Activated T-cell treated with anti-CD3 and anti-CD28 coated beads, Interleukin-2, amount 50 U/mL, for 4 hours (primary cell): ENCODE data around the gene PIP4K2A. TPM values are rescaled to one million over a fixed set of nuclear protein-coding genes. Genes with fewer than 3 reads are reported as not detected.
A peak's percentile ranks its signal among the peaks of the same experiment; 100 is the strongest.

Experiments
- ATAC-seq, 2 donors: fragments of 200-7000 bp; cut with Tn5 transposase; one replicate each; pipeline ENCODE4 v1.10.0; 2021
- DNase-seq: peaks from one replicate; pipeline ENCODE4 v3.0.0-alpha.2; 2020
- H3K27me3 Mint-ChIP-seq: one replicate; pipeline ENCODE4 v1.8.0; 2021; ENCODE audit warnings: low read depth, mixed read lengths
- H3K36me3 Mint-ChIP-seq: one replicate; pipeline ENCODE4 v1.8.0; 2022; ENCODE audit warnings: mixed read lengths; ENCODE audit not compliant: insufficient read depth
- H3K4me1 Mint-ChIP-seq: one replicate; pipeline ENCODE4 v1.8.0; 2021; ENCODE audit warnings: low read depth, mixed read lengths
- H3K4me3 Mint-ChIP-seq: one replicate; pipeline ENCODE4 v1.8.0; 2021; ENCODE audit warnings: mild to moderate bottlenecking, moderate library complexity, mixed read lengths
- H3K9me3 Mint-ChIP-seq: one replicate; pipeline ENCODE4 v1.8.0; 2021; ENCODE audit warnings: mixed read lengths
- total RNA-seq, 3 donors: library from RNA; stranded (reverse); gene quantifications; one replicate each; pipeline ENCODE4 v1.2.1, GENCODE V29; 2021

PIP4K2A gene
- total RNA-seq, 3 donors from 2014 or later = 64.3 to 79.2 (median 78.1) TPM

DNA sequence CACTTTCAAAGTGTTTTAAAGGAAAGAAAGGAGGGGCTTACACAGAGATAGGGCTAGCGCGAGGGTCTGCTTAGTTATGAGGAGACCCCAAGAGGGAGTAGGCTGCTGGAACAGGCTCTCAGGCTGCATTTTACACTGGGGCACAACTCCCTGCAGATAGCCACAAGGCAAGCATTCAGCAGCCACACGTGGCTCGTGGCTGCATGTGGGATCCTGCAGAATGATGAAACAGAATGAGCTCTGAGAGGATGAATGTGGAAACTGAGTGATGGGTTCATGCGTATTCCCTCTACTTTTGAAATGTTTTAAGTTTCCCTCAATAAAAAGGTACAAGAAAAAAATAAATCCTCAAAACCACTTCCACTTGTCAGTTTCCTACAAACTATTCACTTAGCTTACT is 37.0 kb downstream of the PIP4K2A start:
- ATAC-seq (no peak), DNase-seq (no peak)
- Mint-ChIP-seq H3K27me3 (no peaks in the 10 kb centered on the region), H3K4me3 (no peak overlapping the region), H3K36me3 (peaks cover 6% of the 10 kb centered on the region), H3K4me1 (peaks cover 90% of the 10 kb centered on the region), H3K9me3 (no peaks in the 10 kb centered on the region)

DNA sequence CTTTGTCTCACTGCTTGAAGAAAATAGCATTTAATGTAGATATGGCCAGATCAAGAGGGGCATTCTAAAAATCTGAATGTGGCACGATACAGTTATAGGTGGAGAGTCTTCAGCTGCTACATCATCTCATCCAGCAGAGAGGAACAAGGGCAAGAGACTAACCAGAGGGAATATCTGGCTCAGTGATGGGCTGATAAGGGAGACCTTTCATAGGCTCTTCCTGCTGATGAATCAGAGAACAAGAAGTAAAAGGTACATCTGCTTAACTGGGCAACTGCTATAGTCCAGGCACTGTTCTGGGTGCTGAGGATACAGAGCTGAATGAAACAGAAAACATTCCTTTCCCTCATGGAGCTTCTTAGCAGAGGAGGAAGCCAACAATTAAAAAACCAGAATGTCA is 37.9 kb downstream of the PIP4K2A start:
- DNase-seq = no peak
- no peaks in the 10 kb centered on the region for H3K9me3 Mint-ChIP-seq
- ATAC-seq = peak; percentile 41 to 51
- H3K4me3 Mint-ChIP-seq = no peak overlapping the region
- H3K36me3 Mint-ChIP-seq = peaks cover 6% of the 10 kb centered on the region
- peaks cover 91% of the 10 kb centered on the region for H3K4me1 Mint-ChIP-seq
- no peaks in the 10 kb centered on the region for H3K27me3 Mint-ChIP-seq

DNA sequence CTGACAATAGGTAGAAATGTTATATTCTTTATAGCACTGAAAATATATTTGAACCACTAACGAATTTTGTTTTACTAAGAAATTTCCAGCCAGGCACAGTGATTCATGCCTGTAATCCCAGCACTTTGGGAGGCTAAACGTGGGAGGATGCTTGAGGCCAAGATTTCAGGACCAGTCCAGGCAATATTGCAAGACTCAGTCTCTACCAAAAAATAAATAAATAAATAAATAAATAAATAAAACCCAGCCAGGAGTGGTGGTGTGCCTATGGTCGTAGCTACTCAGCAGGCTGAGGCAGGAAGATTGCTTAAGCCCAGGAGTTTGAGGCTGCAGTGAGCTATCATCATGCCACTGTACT is 39.8 kb downstream of the PIP4K2A start:
- Mint-ChIP-seq H3K9me3 (no peaks in the 10 kb centered on the region), H3K4me3 (no peak overlapping the region), H3K4me1 (peaks cover 92% of the 10 kb centered on the region), H3K36me3 (peaks cover 6% of the 10 kb centered on the region), H3K27me3 (no peaks in the 10 kb centered on the region)
- ATAC-seq = no peak
- DNase-seq = no peak

DNA sequence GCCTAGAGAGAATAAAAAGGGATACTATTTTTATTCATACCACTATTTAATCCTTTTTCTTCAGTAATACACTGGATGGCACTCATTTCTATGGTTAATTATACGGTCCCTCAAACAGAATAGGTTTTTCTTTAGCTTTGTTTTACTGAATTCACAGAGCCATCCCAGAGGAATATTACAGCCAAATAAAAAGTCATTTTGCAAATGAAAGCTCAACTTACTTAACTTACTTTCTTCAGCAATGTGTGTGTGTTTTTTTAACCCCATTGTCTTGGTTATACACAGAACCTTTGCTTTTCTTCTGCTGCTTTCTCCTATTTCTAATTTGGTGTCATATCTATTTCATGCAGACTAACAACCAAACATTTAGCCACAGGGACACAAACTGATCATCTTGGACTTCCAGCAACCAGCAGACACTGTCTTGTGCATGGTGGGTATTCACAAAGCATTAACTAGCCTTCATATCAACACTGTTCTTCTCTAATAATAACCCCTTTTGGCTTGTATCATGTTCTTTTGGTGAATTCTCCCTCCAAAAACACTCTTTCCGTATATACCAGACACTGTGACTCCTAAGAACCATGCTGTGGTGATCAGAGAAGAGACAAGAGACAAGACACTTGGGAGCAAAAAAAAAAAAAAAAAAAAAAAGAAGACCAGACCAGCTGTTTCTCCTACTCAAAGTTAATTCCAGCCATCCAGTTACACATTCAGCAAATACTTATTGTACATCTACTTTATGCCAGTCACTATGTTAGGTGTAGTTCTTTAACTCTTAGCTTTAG is 40.4 kb downstream of the PIP4K2A start:
- Mint-ChIP-seq H3K4me1 (peaks cover 92% of the 10 kb centered on the region), H3K27me3 (no peaks in the 10 kb centered on the region), H3K9me3 (no peaks in the 10 kb centered on the region), H3K36me3 (peaks cover 6% of the 10 kb centered on the region), H3K4me3 (no peak overlapping the region)
- ATAC-seq = no peak
- DNase-seq = no peak

DNA sequence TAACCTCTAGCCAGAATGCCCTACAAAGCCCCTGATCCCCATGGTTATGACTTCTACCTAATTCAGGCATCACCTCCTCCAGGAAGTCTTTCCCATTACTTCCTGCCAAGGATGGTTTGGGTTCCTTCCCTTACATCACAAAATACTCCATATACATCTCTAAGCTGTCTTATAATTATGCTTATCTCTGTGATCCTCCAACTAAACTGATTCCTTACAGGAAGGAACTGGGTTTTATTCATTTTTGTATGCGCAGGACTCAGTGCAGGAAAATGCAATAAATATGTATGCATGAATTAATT is 41.3 kb downstream of the PIP4K2A start:
- Mint-ChIP-seq H3K9me3 (no peaks in the 10 kb centered on the region), H3K27me3 (no peaks in the 10 kb centered on the region), H3K36me3 (peaks cover 5% of the 10 kb centered on the region), H3K4me3 (peak overlapping the region; percentile 6), H3K4me1 (peaks cover 93% of the 10 kb centered on the region)
- DNase-seq (no peak), ATAC-seq (no peak)

DNA sequence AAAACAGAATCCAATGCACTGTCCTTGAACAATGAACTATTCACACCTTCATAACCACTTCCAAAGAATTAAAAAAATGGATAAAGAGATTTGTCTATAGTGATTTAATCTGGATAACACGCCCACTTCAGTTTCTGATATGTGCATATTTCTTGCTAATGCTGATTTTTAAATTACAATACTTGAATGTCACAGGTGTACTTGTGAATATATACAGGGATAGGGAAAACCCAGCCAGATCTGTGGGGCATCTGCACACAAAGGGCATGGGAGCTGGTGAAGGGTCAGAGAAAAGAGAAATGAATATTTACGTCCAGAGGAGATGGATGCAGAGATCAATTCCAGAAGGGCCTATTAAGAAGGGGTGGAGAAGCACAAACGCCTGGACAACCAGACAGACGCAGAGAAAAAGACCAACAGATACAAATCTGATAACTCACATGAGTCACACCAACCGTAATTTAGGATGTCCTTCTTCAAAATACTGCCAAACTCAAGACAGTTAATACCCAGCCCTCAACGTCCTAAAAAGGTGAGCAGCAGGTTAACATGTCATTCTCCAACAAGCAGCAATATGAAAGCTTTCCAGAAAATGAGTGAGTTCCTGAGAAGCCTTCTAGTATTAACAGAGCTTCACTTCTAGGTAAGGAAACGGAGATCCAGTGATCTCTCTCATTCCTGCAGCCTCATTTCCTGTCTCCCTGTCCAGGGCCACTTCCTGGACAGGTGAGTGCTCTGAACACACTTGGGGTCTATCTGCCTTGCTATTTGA is 41.9 kb downstream of the PIP4K2A start:
- Mint-ChIP-seq H3K9me3 (no peaks in the 10 kb centered on the region), H3K4me3 (peak overlapping the region; percentile 19), H3K36me3 (peaks cover 5% of the 10 kb centered on the region), H3K27me3 (no peaks in the 10 kb centered on the region), H3K4me1 (peaks cover 93% of the 10 kb centered on the region)
- no peak for ATAC-seq
- no peak for DNase-seq

DNA sequence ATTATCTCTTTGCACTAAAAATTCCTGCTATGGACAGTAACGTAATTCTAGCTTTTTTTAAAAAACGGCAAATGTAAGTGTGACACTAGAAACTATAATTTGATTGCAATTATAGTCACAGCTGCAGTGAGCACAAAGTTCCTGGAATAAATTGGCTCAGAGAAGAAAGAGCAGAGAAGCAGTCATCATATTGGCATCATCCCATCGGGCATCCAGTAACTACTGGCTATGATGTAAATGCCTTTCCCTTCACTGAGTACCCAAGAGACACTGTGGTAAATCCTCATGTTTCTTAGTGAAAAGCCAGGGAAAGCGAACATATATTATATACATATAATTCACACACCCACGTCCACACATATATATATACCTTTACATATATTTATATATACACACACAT is 43.6 kb downstream of the PIP4K2A start:
- Mint-ChIP-seq H3K36me3 (peaks cover 1% of the 10 kb centered on the region), H3K9me3 (no peaks in the 10 kb centered on the region), H3K4me3 (no peak overlapping the region), H3K4me1 (peaks cover 93% of the 10 kb centered on the region), H3K27me3 (no peaks in the 10 kb centered on the region)
- DNase-seq (no peak), ATAC-seq (no peak)

DNA sequence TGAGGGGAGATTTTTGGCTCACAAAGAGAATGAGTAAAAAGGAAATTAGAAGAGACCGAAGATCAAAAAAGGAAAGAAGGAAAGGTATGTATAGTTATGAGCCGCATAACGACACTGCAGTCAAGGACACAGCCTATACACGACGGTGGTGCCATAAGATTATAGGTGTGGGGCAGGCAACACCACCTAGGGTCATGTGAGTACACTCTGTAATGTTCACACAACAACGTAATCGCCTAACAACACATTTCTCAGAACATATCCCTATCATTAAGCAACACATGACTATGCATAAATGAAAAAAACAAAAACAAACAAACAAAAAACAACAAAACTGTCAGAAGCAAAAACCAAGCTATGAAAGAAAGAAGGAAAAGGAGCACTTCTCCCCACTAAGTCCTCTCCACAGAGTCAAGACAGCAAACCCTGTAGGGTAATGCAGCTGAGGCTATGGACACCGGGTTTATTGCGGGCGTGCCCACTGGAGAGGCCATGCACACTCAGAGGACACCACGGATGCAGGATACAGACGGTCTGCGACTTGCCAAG is 45.1 kb downstream of the PIP4K2A start:
- ATAC-seq = peak; percentile 47 to 63
- no peaks in the 10 kb centered on the region for H3K9me3 Mint-ChIP-seq
- H3K36me3 Mint-ChIP-seq = peaks cover 1% of the 10 kb centered on the region
- H3K4me1 Mint-ChIP-seq = peaks cover 88% of the 10 kb centered on the region
- no peak for DNase-seq
- H3K4me3 Mint-ChIP-seq = peak overlapping the region; percentile 59
- H3K27me3 Mint-ChIP-seq = no peaks in the 10 kb centered on the region

DNA sequence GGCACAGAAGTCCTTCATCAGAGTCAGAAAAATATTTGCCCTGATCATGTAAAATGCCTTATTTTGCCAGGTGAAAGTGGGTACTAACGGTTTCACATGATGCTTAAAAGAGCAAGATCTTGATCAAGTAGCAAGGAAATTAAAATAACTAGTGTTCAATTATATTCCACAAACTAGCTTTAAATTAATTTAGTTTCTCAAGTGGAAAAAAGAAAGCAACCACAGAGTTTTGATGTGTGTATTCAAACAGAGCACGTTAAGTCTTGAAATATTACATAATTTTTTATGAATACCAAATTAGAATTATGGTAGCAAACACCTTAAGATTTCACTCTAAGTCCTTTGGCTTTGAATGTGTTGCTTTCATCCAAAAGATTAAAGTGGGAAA is 47.3 kb downstream of the PIP4K2A start:
- no peak for ATAC-seq
- H3K27me3 Mint-ChIP-seq = no peaks in the 10 kb centered on the region

DNA sequence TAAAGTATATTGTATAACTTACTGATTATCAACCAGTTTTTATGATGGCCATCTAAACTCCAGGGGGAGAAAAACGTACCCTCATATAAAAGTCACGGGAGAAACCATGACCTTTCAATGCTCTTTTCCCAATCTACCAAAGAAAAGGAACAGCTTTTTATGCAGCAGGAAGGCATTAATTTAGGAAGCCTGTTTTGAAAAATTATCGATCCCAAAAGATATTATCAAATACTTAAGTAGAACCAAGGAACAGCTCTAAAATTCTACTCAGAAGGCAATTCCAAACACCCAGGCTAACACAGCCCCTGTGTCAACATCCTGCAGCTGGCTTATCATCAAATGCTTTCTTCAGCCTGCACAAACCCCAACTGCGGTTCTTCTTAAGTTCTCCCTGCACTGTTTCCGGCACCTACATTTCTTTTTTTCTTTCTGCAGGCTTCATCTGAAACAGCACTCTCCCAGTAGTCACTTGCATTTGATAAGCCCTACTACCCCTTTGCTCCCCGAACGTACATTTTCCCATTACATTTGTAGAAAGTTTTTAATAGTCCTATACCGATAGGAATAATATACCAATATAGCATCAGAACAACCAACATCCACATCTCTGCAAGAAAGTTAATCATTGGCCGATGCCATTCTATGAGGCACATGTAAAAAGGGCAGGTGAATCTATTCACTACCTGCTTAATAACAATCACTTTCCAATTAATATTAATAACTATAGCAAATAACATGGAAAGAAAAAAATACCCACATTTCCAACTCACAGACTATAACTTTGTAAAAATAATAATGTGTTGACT is 47.9 kb downstream of the PIP4K2A start:
- Mint-ChIP-seq H3K36me3 (no peaks in the 10 kb centered on the region), H3K27me3 (no peaks in the 10 kb centered on the region), H3K4me1 (peaks cover 84% of the 10 kb centered on the region), H3K4me3 (peak overlapping the region; percentile 76), H3K9me3 (no peaks in the 10 kb centered on the region)
- peak; percentile 89 to 93 for ATAC-seq
- DNase-seq = peak; percentile 45

More for the DNA sequence above, 47.3 kb downstream of the PIP4K2A start:
- DNase-seq = no peak
- no peaks in the 10 kb centered on the region for H3K9me3 Mint-ChIP-seq
- peak overlapping the region; percentile 76 for H3K4me3 Mint-ChIP-seq
- H3K36me3 Mint-ChIP-seq = no peaks in the 10 kb centered on the region
- peaks cover 83% of the 10 kb centered on the region for H3K4me1 Mint-ChIP-seq

DNA sequence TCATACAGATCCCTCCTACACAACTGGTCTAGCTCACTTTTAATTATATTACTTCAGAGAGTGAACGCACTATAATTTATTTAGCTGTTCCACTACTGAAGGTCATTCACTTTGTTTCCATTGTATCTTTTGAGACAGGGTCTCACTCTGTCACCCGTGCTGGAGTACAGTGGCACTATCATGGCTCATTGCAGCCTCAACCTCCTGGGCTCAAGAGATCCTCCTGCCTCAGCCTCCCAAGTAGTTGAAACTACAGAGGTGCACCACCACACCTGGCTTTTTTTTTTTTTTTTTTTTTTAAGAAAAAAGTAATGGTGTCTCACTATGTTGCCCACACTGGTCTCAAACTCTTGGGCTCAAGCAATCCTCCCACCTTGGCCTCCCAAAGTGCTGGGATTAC is 49.0 kb downstream of the PIP4K2A start:
- Mint-ChIP-seq H3K4me1 (peaks cover 84% of the 10 kb centered on the region), H3K36me3 (no peaks in the 10 kb centered on the region), H3K9me3 (no peaks in the 10 kb centered on the region), H3K4me3 (no peak overlapping the region), H3K27me3 (no peaks in the 10 kb centered on the region)
- ATAC-seq (no peak), DNase-seq (no peak)

DNA sequence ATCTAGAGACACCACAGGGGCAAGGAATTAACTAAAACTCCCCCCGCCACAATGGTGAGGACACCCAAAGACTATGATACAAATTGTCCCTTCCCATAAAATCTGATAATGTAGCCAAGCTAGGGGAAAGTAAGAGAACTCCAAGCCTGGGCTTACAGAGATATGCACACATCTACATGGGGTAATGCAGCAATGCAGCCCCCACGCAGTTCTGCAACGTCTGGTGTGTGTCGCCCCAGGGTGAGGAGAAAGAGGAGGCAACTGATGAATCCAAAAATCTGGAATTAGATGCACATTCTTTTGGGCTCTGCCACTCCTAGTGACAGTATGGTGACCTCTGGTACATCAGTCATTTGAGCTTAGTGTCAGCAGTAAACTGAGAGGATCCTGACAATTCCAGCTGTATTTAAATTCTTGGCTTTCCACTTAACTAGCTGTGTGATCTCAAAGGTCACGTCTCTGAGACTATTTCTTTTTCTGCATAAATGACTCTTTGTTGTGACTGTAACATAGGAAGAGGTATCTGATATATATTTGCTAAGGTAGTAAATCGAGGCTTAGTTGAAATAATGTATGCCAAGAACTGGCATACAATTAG is 51.5 kb downstream of the PIP4K2A start:
- no peaks in the 10 kb centered on the region for H3K9me3 Mint-ChIP-seq
- DNase-seq (no peak), ATAC-seq (no peak)
- H3K4me1 Mint-ChIP-seq = peaks cover 83% of the 10 kb centered on the region
- H3K36me3 Mint-ChIP-seq = no peaks in the 10 kb centered on the region
- H3K4me3 Mint-ChIP-seq = no peak overlapping the region
- H3K27me3 Mint-ChIP-seq = no peaks in the 10 kb centered on the region

DNA sequence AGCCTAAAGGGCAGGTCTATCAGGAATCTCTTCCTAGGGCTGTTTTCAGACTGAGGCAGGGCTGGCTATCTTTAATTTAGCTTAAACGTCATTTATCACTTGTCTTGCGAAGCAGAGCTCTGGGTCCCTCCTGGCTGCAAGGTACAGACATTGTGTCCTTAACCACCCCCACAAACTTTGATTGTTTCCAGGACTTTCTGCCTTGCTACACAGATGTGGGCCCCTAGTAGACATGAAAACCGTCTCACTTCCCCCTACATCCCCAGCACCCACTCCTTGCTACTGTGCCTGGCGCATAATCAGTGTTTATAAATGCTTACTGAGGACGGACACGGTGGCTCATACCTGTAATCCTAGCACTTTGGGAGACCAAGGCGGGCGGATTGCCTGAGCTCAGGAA is 54.5 kb downstream of the PIP4K2A start:
- H3K36me3 Mint-ChIP-seq = peaks cover 6% of the 10 kb centered on the region
- ATAC-seq = no peak
- no peak overlapping the region for H3K4me3 Mint-ChIP-seq
- DNase-seq = no peak
- no peaks in the 10 kb centered on the region for H3K27me3 Mint-ChIP-seq
- no peaks in the 10 kb centered on the region for H3K9me3 Mint-ChIP-seq
- peaks cover 88% of the 10 kb centered on the region for H3K4me1 Mint-ChIP-seq
